Type B pancreatic cell (in vitro differentiated cells): ENCODE results near the gene SOBP. TPM values are rescaled to one million over a fixed set of nuclear protein-coding genes. Genes with fewer than 3 reads are reported as not detected.

Experiments
- DNase-seq: peaks from one replicate; pipeline ENCODE4 v3.0.0; 2021; ENCODE audit warnings: mixed read lengths; ENCODE audit not compliant: unreplicated experiment; ENCODE audit errors: extremely low spot score
- H3K27ac Mint-ChIP-seq: 2 replicates; pipeline ENCODE4 v1.8.0; 2021; ENCODE audit warnings: mild to moderate bottlenecking, mixed read lengths
- H3K27me3 Mint-ChIP-seq: 2 replicates; pipeline ENCODE4 v1.8.0; 2021; ENCODE audit warnings: mixed read lengths
- H3K36me3 Mint-ChIP-seq: 2 replicates; pipeline ENCODE4 v1.8.0; 2021; ENCODE audit warnings: mixed read lengths
- H3K4me1 Mint-ChIP-seq: one replicate; pipeline ENCODE4 v1.8.0; 2021; ENCODE audit warnings: mixed read lengths; ENCODE audit not compliant: unreplicated experiment
- H3K4me3 Mint-ChIP-seq: 2 replicates; pipeline ENCODE4 v1.8.0; 2021; ENCODE audit warnings: mild to moderate bottlenecking, mixed read lengths
- H3K9me3 Mint-ChIP-seq: 2 replicates; pipeline ENCODE4 v1.8.0; 2021; ENCODE audit warnings: mixed read lengths
- total RNA-seq: library from RNA; stranded (reverse); gene quantifications from 2 replicates; pipeline ENCODE4 v1.2.1, GENCODE V29; 2021; ENCODE audit warnings: low replicate concordance
- TF ChIP-seq, protein P1 (sequence below): fragments of 200-600 bp; sonication (generic); conservative IDR thresholded peaks from 2 replicates; pipeline ENCODE4 v1.5.0; 2021; ENCODE audit warnings: antibody characterized with exemption, mild to moderate bottlenecking

Gene SOBP
- total RNA-seq, 1 donor from 2014 or later, result 19.4 TPM

DNA sequence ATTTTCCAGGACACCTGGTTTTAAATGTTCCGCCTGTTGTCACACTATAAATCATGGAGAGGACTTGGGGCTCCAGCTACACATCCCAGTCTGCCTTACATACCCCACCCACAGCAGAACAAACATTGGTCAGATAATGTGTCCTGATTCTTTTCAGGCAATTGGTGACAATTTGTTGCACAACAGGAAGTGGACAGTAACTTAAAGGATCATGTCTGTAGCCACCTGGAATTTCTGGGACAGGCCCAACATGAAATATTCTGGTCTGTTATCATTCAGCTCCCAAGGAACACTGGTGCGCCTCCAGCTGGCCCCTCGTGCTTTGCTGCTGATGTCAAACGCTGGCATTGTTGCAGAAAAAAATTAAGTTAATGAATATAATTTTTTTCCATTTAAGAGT lies 117.2 kb downstream of the SOBP start:
- H3K4me3 Mint-ChIP-seq, result no peak overlapping the region
- H3K27ac Mint-ChIP-seq, result no peak overlapping the region
- H3K9me3 Mint-ChIP-seq, result no peaks in the 10 kb centered on the region
- TF ChIP-seq, protein P1, sequence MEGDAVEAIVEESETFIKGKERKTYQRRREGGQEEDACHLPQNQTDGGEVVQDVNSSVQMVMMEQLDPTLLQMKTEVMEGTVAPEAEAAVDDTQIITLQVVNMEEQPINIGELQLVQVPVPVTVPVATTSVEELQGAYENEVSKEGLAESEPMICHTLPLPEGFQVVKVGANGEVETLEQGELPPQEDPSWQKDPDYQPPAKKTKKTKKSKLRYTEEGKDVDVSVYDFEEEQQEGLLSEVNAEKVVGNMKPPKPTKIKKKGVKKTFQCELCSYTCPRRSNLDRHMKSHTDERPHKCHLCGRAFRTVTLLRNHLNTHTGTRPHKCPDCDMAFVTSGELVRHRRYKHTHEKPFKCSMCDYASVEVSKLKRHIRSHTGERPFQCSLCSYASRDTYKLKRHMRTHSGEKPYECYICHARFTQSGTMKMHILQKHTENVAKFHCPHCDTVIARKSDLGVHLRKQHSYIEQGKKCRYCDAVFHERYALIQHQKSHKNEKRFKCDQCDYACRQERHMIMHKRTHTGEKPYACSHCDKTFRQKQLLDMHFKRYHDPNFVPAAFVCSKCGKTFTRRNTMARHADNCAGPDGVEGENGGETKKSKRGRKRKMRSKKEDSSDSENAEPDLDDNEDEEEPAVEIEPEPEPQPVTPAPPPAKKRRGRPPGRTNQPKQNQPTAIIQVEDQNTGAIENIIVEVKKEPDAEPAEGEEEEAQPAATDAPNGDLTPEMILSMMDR, result no peak
- H3K36me3 Mint-ChIP-seq, result peaks cover 4% of the 10 kb centered on the region
- H3K4me1 Mint-ChIP-seq, result peaks cover 30% of the 10 kb centered on the region
- H3K27me3 Mint-ChIP-seq, result no peaks in the 10 kb centered on the region
- no peak for DNase-seq

DNA sequence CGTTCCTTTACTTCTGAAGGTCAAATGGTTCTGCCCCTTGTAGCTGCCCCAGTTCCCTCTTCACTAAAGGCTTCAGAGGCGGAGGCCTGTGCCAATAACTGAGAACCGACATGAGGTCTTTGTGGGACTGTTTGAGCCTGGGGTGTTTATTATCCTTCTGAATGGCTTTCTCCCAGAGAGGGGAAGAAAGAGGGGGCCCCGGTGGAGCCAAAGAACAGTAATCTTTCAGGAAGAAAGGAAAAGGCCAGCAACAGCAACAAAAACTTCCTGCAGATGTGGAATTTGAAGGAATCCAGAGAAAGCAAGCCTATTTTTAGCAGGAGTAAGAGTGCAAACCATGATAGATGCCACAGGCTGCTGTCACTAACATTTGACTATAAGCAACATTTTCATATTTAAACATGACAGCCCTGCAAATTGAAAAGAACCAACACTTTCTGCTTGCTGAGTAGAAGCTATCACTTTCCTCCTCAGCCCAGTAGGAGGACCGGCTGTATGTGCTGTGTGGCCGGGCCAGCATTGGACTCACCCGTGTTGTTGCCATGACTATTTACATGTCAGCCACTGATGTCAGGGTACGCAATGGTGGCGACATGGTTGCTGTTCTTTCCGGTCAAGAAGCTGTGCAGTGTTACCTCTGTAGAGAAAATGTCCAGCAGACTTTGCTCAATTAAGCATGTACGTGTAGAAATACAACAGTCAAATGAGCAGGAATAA lies 121.3 kb downstream of the SOBP start:
- DNase-seq, result no peak
- H3K36me3 Mint-ChIP-seq, result peaks cover 4% of the 10 kb centered on the region
- peaks cover 49% of the 10 kb centered on the region for H3K4me1 Mint-ChIP-seq
- no peaks in the 10 kb centered on the region for H3K27me3 Mint-ChIP-seq
- H3K9me3 Mint-ChIP-seq, result no peaks in the 10 kb centered on the region
- TF ChIP-seq, protein P1, result peak; percentile 52
- peak overlapping the region; percentile 26 for H3K4me3 Mint-ChIP-seq
- H3K27ac Mint-ChIP-seq, result no peak overlapping the region

- H3K4me1 Mint-ChIP-seq, result peaks cover 58% of the 10 kb centered on the region
- H3K27me3 Mint-ChIP-seq, result no peaks in the 10 kb centered on the region
- TF ChIP-seq, protein P1, result no peak
- H3K36me3 Mint-ChIP-seq, result peaks cover 4% of the 10 kb centered on the region
- no peak for DNase-seq
- no peak overlapping the region for H3K27ac Mint-ChIP-seq
- no peaks in the 10 kb centered on the region for H3K9me3 Mint-ChIP-seq
- no peak overlapping the region for H3K4me3 Mint-ChIP-seq
Observed at GRCh38 chr6:107612762-107613415, 123.0 kb downstream of the SOBP start.

DNA sequence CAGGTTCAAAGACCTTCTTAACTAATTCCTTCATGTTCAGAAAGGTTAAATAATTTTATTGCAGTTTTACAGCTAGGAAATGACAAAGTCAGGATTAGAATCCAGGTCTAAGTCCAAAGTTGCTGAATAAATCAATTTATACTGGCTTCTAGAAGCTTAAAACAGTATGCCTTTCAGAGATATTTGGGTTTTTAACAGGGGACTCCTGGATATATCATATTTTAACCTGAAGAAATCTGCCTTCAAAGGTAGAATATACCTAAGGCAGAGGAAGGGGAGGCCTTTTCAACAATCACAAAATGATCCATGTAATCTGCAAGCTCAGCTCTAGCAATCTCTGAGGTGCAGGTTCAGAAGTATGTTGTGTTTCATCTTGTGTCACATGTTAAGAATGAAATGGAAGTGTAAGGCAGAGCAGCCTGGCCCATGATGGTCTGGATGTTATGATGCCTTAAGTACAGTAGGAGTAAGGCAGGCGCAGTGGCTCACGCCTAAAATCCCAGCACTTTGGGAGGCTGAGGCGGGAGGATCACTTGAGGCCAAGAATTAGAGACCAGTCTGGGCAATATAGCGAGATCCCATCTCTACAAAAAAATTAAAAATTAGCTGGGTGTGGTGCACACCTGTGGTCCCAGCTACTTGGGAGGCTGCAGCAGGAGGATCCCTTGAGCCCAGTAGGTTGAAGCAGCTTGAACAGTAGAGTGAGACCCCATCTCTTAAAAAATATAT lies 123.9 kb downstream of the SOBP start:
- peaks cover 58% of the 10 kb centered on the region for H3K4me1 Mint-ChIP-seq

DNA sequence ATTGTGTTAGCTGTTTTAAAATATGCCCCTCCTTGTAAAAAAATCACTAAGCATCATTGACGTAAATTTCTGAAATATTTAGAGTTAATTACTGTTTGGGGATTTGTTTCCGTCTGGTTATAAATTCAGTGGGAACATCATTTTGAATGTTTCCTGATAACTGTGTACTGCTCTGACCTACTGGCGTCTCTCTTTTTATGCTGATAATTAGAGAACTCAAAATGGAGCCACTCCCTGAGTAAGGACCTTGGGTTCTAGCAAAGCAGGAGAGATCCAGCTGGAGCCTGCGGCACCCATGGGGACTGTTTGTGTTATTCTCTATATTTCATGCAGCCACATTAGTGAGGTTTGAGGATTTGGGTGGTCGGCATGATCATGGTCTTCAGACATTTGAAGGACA lies 124.9 kb downstream of the SOBP start:
- Mint-ChIP-seq H3K4me3 (no peak overlapping the region), H3K27ac (no peak overlapping the region), H3K4me1 (peaks cover 59% of the 10 kb centered on the region), H3K9me3 (no peaks in the 10 kb centered on the region), H3K36me3 (no peaks in the 10 kb centered on the region), H3K27me3 (no peaks in the 10 kb centered on the region)
- TF ChIP-seq, protein P1, result no peak
- DNase-seq, result no peak

More for the DNA sequence above, 123.9 kb downstream of the SOBP start:
- no peaks in the 10 kb centered on the region for H3K9me3 Mint-ChIP-seq
- H3K27me3 Mint-ChIP-seq, result no peaks in the 10 kb centered on the region
- no peaks in the 10 kb centered on the region for H3K36me3 Mint-ChIP-seq
- TF ChIP-seq, protein P1, result no peak
- no peak overlapping the region for H3K4me3 Mint-ChIP-seq
- no peak for DNase-seq
- H3K27ac Mint-ChIP-seq, result no peak overlapping the region
